H9 (cell line): ENCODE measurements around the gene SH3PXD2B. TPM values are rescaled to one million over a fixed set of nuclear protein-coding genes. Genes with fewer than 3 reads are reported as not detected.

Experiments used
- DNase-seq: peaks from one replicate; pipeline ENCODE4 v3.0.0-alpha.2; 2017
- H2AFZ ChIP-seq: one replicate; pipeline ENCODE4 v1.6.1; 2013; ENCODE audit warnings: mild to moderate bottlenecking, low read length, control low read depth, moderate library complexity
- H2AK5ac ChIP-seq: 2 replicates; pipeline ENCODE4 v1.6.1; 2013; ENCODE audit warnings: low read length, control low read depth, mixed read lengths; ENCODE audit not compliant: insufficient read length
- H2BK120ac ChIP-seq: one replicate; pipeline ENCODE4 v1.6.1; 2013; ENCODE audit warnings: low read depth, mild to moderate bottlenecking, low read length, control low read depth, inconsistent platforms; ENCODE audit not compliant: poor library complexity, severe bottlenecking
- H2BK12ac ChIP-seq: 2 replicates; pipeline ENCODE4 v1.6.1; 2013; ENCODE audit warnings: low read length, control low read depth, mixed read lengths, low read depth; ENCODE audit not compliant: insufficient read length
- H2BK15ac ChIP-seq: 2 replicates; pipeline ENCODE4 v1.6.1; 2013; ENCODE audit warnings: low read depth, low read length, control low read depth
- H2BK20ac ChIP-seq: one replicate; pipeline ENCODE4 v1.6.1; 2013; ENCODE audit warnings: low read depth, mild to moderate bottlenecking, low read length, control low read depth, inconsistent platforms; ENCODE audit not compliant: poor library complexity, severe bottlenecking
- H2BK5ac ChIP-seq: 2 replicates; pipeline ENCODE4 v1.6.1; 2013; ENCODE audit warnings: low read length, control low read depth, mixed read lengths; ENCODE audit not compliant: insufficient read length
- H3K14ac ChIP-seq: 2 replicates; pipeline ENCODE4 v1.6.1; 2013; ENCODE audit warnings: low read length, control low read depth; ENCODE audit not compliant: insufficient read depth
- H3K18ac ChIP-seq: 2 replicates; pipeline ENCODE4 v1.6.1; 2013; ENCODE audit warnings: low read depth, mild to moderate bottlenecking, mixed read lengths, low read length, control low read depth; ENCODE audit not compliant: insufficient read length
- H3K23ac ChIP-seq: 2 replicates; pipeline ENCODE4 v1.6.1; 2013; ENCODE audit warnings: low read length, control low read depth, mixed read lengths, low read depth; ENCODE audit not compliant: insufficient read length
- H3K23me2 ChIP-seq: 2 replicates; pipeline ENCODE4 v1.6.1; 2013; ENCODE audit warnings: low read depth, mild to moderate bottlenecking, mixed read lengths, low read length, control low read depth; ENCODE audit not compliant: insufficient read length, poor library complexity, severe bottlenecking
- H3K27ac ChIP-seq: 2 replicates; pipeline ENCODE4 v1.5.1; 2013; ENCODE audit warnings: low read length, control low read depth, mixed read lengths, low read depth; ENCODE audit not compliant: insufficient read length
- H3K27me3 ChIP-seq: 2 replicates; pipeline ENCODE4 v1.6.1; 2013; ENCODE audit warnings: low read length, control low read depth, inconsistent platforms; ENCODE audit not compliant: insufficient read depth
- H3K4ac ChIP-seq: 2 replicates; pipeline ENCODE4 v1.6.1; 2013; ENCODE audit warnings: low read depth, mild to moderate bottlenecking, control low read depth, inconsistent platforms, low read length, moderate library complexity
- H3K4me1 ChIP-seq: 2 replicates; pipeline ENCODE4 v1.6.1; 2013; ENCODE audit warnings: low read length, control low read depth, inconsistent platforms; ENCODE audit not compliant: insufficient read depth
- H3K4me2 ChIP-seq: 2 replicates; pipeline ENCODE4 v1.6.1; 2013; ENCODE audit warnings: low read length, control low read depth, mixed read lengths; ENCODE audit not compliant: insufficient read length, insufficient read depth
- H3K56ac ChIP-seq: 2 replicates; pipeline ENCODE4 v1.6.1; 2013; ENCODE audit warnings: low read depth, mild to moderate bottlenecking, mixed read lengths, low read length, control low read depth; ENCODE audit not compliant: insufficient read length
- H3K79me1 ChIP-seq: 2 replicates; pipeline ENCODE4 v1.6.1; 2013; ENCODE audit warnings: low read depth, mild to moderate bottlenecking, moderate library complexity, low read length, control low read depth, inconsistent platforms; ENCODE audit not compliant: insufficient read depth, poor library complexity, severe bottlenecking
- H3K79me2 ChIP-seq: 2 replicates; pipeline ENCODE4 v1.6.1; 2013; ENCODE audit warnings: low read length, control low read depth, inconsistent platforms; ENCODE audit not compliant: insufficient read depth
- H3K9ac ChIP-seq: 2 replicates; pipeline ENCODE4 v1.6.1; 2013; ENCODE audit warnings: low read length, control low read depth, mixed read lengths; ENCODE audit not compliant: insufficient read length; ENCODE audit errors: extremely low read depth
- H3K9me3 ChIP-seq: one replicate; pipeline ENCODE4 v1.6.1; 2013; ENCODE audit warnings: low read depth, low read length, inconsistent platforms; ENCODE audit not compliant: control insufficient read depth
- H3T11ph ChIP-seq: one replicate; pipeline ENCODE4 v1.6.1; 2013; ENCODE audit warnings: mild to moderate bottlenecking, low read length, control low read depth, inconsistent platforms
- H4K20me1 ChIP-seq: one replicate; pipeline ENCODE4 v1.6.1; 2013; ENCODE audit not compliant: control insufficient read depth, insufficient read length, insufficient read depth
- H4K5ac ChIP-seq: 2 replicates; pipeline ENCODE4 v1.6.1; 2013; ENCODE audit warnings: low read depth, mild to moderate bottlenecking, mixed read lengths, low read length, control low read depth; ENCODE audit not compliant: insufficient read length
- H4K8ac ChIP-seq: replicated peaks from 2 replicates; pipeline ENCODE4 v1.6.1; 2013; ENCODE audit warnings: low read length, control low read depth, mixed read lengths, low read depth; ENCODE audit not compliant: insufficient read length
- H4K91ac ChIP-seq: 2 replicates; pipeline ENCODE4 v1.6.1; 2013; ENCODE audit warnings: low read depth, mild to moderate bottlenecking, moderate library complexity, mixed read lengths, low read length, control low read depth; ENCODE audit not compliant: insufficient read length
- H3K27ac Mint-ChIP-seq, 3 experiments: 2 replicates in 2 of 3; 3 replicates in 1 of 3; pipeline ENCODE4 v1.8.0; 2020 to 2021; ENCODE audit warnings: mixed read lengths in 3 of 3, mild to moderate bottlenecking in 1 of 3, moderate library complexity in 1 of 3
- H3K27me3 Mint-ChIP-seq: 2 replicates; pipeline ENCODE4 v1.8.0; 2021; ENCODE audit warnings: low read depth, mild to moderate bottlenecking, moderate library complexity, mixed read lengths
- H3K36me3 Mint-ChIP-seq, 3 experiments: 2 replicates in 2 of 3; 3 replicates in 1 of 3; pipeline ENCODE4 v1.8.0; 2020 to 2021; ENCODE audit warnings: low read depth in 3 of 3, mixed read lengths in 3 of 3; ENCODE audit not compliant: insufficient read depth in 1 of 3
- H3K4me1 Mint-ChIP-seq, 2 experiments: 2 replicates each; pipeline ENCODE4 v1.8.0; 2020; ENCODE audit warnings: mixed read lengths in 2 of 2
- H3K4me3 Mint-ChIP-seq, 2 experiments: 2 replicates in 1 of 2; 3 replicates in 1 of 2; pipeline ENCODE4 v1.8.0; 2020 to 2021; ENCODE audit warnings: mild to moderate bottlenecking in 2 of 2, mixed read lengths in 2 of 2, moderate library complexity in 1 of 2
- H3K9me3 Mint-ChIP-seq, 2 experiments: 2 replicates in 1 of 2; 3 replicates in 1 of 2; pipeline ENCODE4 v1.8.0; 2020; ENCODE audit warnings: mild to moderate bottlenecking in 2 of 2, mixed read lengths in 2 of 2, moderate library complexity in 1 of 2
- CTCF ChIP-seq: fragments of 200-600 bp; sonication (generic); conservative IDR thresholded peaks from 3 replicates; pipeline ENCODE4 v1.8.0; 2021; ENCODE audit warnings: antibody characterized with exemption, mild to moderate bottlenecking
- WGBS: extraction: QIAGEN DNeasy Blood & Tissue Kit; methylation state at CpG from one replicate; pipeline ENCODE4 v1.1.7; 2013; ENCODE audit warnings: missing lambda C conversion rate, low lambda C conversion rate, mixed read lengths; ENCODE audit not compliant: insufficient read length; ENCODE audit errors: extremely low coverage; 5-methylcytosine and 5-hydroxymethylcytosine counted together
- total RNA-seq: library from RNA; stranded (reverse); gene quantifications from 2 replicates; pipeline ENCODE4 v1.2.1, GENCODE V29; 2021

The SH3PXD2B gene
- total RNA-seq, 1 experiment from 2014 or later: 49.0 TPM

DNA sequence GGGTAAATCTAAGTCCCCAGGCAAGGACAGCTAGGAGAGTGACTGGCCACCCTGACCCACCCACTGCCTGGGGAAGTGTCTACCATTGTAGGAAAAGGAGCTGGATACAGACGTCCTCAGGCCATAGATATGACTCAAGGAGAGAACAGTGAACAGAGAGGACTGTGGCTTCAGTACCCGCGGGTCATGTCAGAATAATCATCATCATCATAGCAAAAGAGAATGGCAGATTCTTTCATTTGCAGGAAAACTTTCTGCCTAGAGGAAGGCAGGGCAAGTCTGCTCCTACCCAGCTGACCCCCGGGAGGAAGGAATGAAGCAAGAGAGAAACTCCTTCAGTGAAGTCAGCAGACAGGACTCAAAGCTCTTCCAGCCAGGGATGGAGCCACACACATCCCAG is 118.6 kb downstream of the SH3PXD2B start:
- Histone ChIP-seq H2AFZ (no peak overlapping the region), H3K27me3 (no peaks in the 10 kb centered on the region), H3T11ph (no peak overlapping the region), H2BK120ac (no peak overlapping the region), H3K14ac (no peak overlapping the region), H3K18ac (no peak overlapping the region), H4K20me1 (no peaks in the 10 kb centered on the region), H3K56ac (no peak overlapping the region), H3K9ac (no peak overlapping the region), H4K8ac (no peak overlapping the region), H4K91ac (no peak overlapping the region), H2BK12ac (no peak overlapping the region), H3K4ac (no peak overlapping the region), H3K4me2 (no peak overlapping the region), H2BK20ac (no peak overlapping the region), H2BK15ac (no peak overlapping the region), H3K4me1 (no peaks in the 10 kb centered on the region), H3K79me1 (no peaks in the 10 kb centered on the region), H4K5ac (no peak overlapping the region), H2AK5ac (no peak overlapping the region), H3K9me3 (no peaks in the 10 kb centered on the region), H3K27ac (no peak overlapping the region), H3K23me2 (no peaks in the 10 kb centered on the region), H3K79me2 (no peaks in the 10 kb centered on the region), H3K23ac (no peak overlapping the region), H2BK5ac (no peak overlapping the region)
- no peak overlapping the region for H3K4me3 Mint-ChIP-seq
- peaks cover 5 to 36% (median 15%) of the 10 kb centered on the region in 3 experiments for H3K36me3 Mint-ChIP-seq
- no peaks in the 10 kb centered on the region for H3K27me3 Mint-ChIP-seq
- peak overlapping the region in 1 of 3 experiments; percentile 24; a peak in 3 of 7 replicates for H3K27ac Mint-ChIP-seq
- H3K4me1 Mint-ChIP-seq: no peaks in the 10 kb centered on the region; a peak in 1 of 4 replicates
- WGBS: no CpG with 5 or more reads among the region's 4 CpGs
- no peak for DNase-seq
- TF ChIP-seq CTCF: no peak
- no peaks in the 10 kb centered on the region for H3K9me3 Mint-ChIP-seq
